ENCODE data around the gene GNG14. TPM values are rescaled to one million over a fixed set of nuclear protein-coding genes. Genes with fewer than 3 reads are reported as not detected.

Gene GNG14
- total and polyA plus RNA-seq, 10 of the 15 experiments (the other 5 are each of a cell fraction or from before 2014, with no cell fraction given) = not detected

DNA sequence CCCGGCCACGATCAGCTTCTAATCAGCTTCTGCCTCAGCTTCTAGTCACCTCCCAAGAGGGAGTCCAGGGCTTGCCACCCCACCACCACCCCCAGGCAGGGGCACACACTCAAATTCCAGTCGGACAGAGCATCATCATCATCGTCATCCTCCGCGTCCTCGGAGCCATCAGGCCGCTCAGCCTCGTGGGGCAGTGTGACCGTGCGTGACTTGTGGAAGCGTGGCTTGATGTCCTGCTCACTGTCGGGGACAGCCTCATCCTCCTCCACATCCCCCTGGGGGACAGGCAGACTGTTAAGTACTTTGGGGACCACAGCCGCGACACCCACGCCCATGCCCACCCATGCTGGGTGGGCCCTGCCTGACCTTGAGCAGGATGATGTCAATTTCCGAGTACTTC, 23.4 kb downstream of the GNG14 start:
- TF ChIP-seq MEF2A (IDR thresholded peaks at IDR 0.05; ENCODE audit: insufficient read depth, low read depth, low read length) (no peak), WRNIP1 (IDR thresholded peaks at IDR 0.05; ENCODE audit: borderline replicate concordance, low read depth, low read length) (no peak), RB1 (IDR thresholded peaks at IDR 0.05; ENCODE audit: borderline replicate concordance) (no peak), IRF4 (IDR thresholded peaks at IDR 0.05; ENCODE audit: low read depth, low read length) (no peak), SIX5 (IDR thresholded peaks at IDR 0.05; ENCODE audit: low read depth, low read length, severe bottlenecking) (no peak), RBBP5 (conservative IDR thresholded peaks at IDR 0.05) (no peak), CREB1 (IDR thresholded peaks at IDR 0.05; ENCODE audit: low read depth) (no peak), TBL1XR1 (IDR thresholded peaks at IDR 0.05; ENCODE audit: low read depth, low read length) (no peak), KAT2A (conservative IDR thresholded peaks at IDR 0.05; ENCODE audit: control insufficient read depth, low read depth, low read length) (no peak), ATF7 (IDR thresholded peaks at IDR 0.05; ENCODE audit: low read depth) (no peak), NR2F1 (conservative IDR thresholded peaks at IDR 0.05) (no peak)
- TF ChIP-seq, protein P1, sequence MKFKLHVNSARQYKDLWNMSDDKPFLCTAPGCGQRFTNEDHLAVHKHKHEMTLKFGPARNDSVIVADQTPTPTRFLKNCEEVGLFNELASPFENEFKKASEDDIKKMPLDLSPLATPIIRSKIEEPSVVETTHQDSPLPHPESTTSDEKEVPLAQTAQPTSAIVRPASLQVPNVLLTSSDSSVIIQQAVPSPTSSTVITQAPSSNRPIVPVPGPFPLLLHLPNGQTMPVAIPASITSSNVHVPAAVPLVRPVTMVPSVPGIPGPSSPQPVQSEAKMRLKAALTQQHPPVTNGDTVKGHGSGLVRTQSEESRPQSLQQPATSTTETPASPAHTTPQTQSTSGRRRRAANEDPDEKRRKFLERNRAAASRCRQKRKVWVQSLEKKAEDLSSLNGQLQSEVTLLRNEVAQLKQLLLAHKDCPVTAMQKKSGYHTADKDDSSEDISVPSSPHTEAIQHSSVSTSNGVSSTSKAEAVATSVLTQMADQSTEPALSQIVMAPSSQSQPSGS (IDR thresholded peaks at IDR 0.05; ENCODE audit: low read length) = no peak
- TF ChIP-seq, protein P2, sequence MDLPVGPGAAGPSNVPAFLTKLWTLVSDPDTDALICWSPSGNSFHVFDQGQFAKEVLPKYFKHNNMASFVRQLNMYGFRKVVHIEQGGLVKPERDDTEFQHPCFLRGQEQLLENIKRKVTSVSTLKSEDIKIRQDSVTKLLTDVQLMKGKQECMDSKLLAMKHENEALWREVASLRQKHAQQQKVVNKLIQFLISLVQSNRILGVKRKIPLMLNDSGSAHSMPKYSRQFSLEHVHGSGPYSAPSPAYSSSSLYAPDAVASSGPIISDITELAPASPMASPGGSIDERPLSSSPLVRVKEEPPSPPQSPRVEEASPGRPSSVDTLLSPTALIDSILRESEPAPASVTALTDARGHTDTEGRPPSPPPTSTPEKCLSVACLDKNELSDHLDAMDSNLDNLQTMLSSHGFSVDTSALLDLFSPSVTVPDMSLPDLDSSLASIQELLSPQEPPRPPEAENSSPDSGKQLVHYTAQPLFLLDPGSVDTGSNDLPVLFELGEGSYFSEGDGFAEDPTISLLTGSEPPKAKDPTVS (IDR thresholded peaks at IDR 0.05; ENCODE audit: low read depth, low read length) = no peak
- TF ChIP-seq, protein P3, sequence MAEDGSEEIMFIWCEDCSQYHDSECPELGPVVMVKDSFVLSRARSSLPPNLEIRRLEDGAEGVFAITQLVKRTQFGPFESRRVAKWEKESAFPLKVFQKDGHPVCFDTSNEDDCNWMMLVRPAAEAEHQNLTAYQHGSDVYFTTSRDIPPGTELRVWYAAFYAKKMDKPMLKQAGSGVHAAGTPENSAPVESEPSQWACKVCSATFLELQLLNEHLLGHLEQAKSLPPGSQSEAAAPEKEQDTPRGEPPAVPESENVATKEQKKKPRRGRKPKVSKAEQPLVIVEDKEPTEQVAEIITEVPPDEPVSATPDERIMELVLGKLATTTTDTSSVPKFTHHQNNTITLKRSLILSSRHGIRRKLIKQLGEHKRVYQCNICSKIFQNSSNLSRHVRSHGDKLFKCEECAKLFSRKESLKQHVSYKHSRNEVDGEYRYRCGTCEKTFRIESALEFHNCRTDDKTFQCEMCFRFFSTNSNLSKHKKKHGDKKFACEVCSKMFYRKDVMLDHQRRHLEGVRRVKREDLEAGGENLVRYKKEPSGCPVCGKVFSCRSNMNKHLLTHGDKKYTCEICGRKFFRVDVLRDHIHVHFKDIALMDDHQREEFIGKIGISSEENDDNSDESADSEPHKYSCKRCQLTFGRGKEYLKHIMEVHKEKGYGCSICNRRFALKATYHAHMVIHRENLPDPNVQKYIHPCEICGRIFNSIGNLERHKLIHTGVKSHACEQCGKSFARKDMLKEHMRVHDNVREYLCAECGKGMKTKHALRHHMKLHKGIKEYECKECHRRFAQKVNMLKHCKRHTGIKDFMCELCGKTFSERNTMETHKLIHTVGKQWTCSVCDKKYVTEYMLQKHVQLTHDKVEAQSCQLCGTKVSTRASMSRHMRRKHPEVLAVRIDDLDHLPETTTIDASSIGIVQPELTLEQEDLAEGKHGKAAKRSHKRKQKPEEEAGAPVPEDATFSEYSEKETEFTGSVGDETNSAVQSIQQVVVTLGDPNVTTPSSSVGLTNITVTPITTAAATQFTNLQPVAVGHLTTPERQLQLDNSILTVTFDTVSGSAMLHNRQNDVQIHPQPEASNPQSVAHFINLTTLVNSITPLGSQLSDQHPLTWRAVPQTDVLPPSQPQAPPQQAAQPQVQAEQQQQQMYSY (CRISPR knock-in tag; IDR thresholded peaks at IDR 0.05) = no peak
- TF ChIP-seq, protein P4, sequence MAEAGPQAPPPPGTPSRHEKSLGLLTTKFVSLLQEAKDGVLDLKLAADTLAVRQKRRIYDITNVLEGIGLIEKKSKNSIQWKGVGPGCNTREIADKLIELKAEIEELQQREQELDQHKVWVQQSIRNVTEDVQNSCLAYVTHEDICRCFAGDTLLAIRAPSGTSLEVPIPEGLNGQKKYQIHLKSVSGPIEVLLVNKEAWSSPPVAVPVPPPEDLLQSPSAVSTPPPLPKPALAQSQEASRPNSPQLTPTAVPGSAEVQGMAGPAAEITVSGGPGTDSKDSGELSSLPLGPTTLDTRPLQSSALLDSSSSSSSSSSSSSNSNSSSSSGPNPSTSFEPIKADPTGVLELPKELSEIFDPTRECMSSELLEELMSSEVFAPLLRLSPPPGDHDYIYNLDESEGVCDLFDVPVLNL (IDR thresholded peaks at IDR 0.05; ENCODE audit: low read depth, low read length) = no peak
- DNase-seq (ENCODE audit: low read depth, low spot score) (no peak), ATAC-seq (no peak), FAIRE-seq (no peak)
- BruUV-seq (replicated peaks) = no TSS peak
- H3K4me1 ChIP-seq (ENCODE audit: control insufficient read depth, insufficient read depth, low read length) = no peaks in the 10 kb centered on the region
- H3K9me3 ChIP-seq (replicated peaks; ENCODE audit: control insufficient read depth, insufficient read depth, low read length) = no peaks in the 10 kb centered on the region
- H3K36me3 ChIP-seq (ENCODE audit: control insufficient read depth in 2 of 2, insufficient read depth in 2 of 2, low read length in 1 of 2) = peaks cover 24 to 33% of the 10 kb centered on the region in 2 experiments
- CTCF ChIA-PET = interaction anchor here (1.1 kb wide), 1 partner anchor 49 kb away, joined by 4 read pairs; no protein-coding TSS in a partner anchor
- no peak overlapping the region for H3K9ac ChIP-seq (ENCODE audit: control insufficient read depth, insufficient read depth, low read length)
- in situ Hi-C loops (cut with MboI) (no loop called here), intact Hi-C loops (cut with micrococcal nuclease; ENCODE audit: unreplicated experiment) (no loop called here)
- RAD21 ChIA-PET (ENCODE audit: unreplicated experiment) = no interaction called here
- no peak overlapping the region for H3K4me2 ChIP-seq (ENCODE audit: control insufficient read depth, insufficient read depth)
- H3K79me2 ChIP-seq (ENCODE audit: control insufficient read depth, insufficient read depth, low read length) = no peaks in the 10 kb centered on the region
- no peaks in the 10 kb centered on the region for H3K27me3 ChIP-seq (replicated peaks in 1 of 2; ENCODE audit: control insufficient read depth in 2 of 2, insufficient read depth in 2 of 2, low read length in 1 of 2)
- H2AFZ ChIP-seq (ENCODE audit: control insufficient read depth, low read depth, low read length) = no peak overlapping the region
- H4K20me1 ChIP-seq (ENCODE audit: control insufficient read depth, insufficient read depth) = no peaks in the 10 kb centered on the region
- no peak overlapping the region for H3K27ac ChIP-seq (ENCODE audit: control insufficient read depth, insufficient read depth)
- SMC1A ChIA-PET (ENCODE audit: uncharacterized antibody, unreplicated experiment) = interaction anchor here (0.6 kb wide), 1 partner anchor 56 kb away, joined by 5 read pairs; no protein-coding TSS in a partner anchor
- H3K4me3 ChIP-seq = no peak overlapping the region
- WGBS (ENCODE audit: insufficient coverage, insufficient replicate concordance, low lambda C conversion rate, missing lambda C conversion rate) = 94% methylated on average over 17 of the region's 17 CpGs
- POLR2A ChIA-PET = no interaction called here
